ENCODE data around the gene RRP12.

The RRP12 gene

GRCh38 chr10:97360705-97361536 lies 40.2 kb downstream of the RRP12 start:
- TF ChIP-seq CTCF (IDR thresholded peaks at IDR 0.05; ENCODE audit: unreplicated experiment in 3 of 3): no peak
- H3K27ac Mint-ChIP-seq: no peak overlapping the region
- H3K36me3 Mint-ChIP-seq (ENCODE audit: low read depth): peaks cover 38% of the 10 kb centered on the region
- no peak overlapping the region for H3K4me3 Mint-ChIP-seq
- H3K27me3 Mint-ChIP-seq (ENCODE audit: low read depth): no peaks in the 10 kb centered on the region
- H3K9me3 Mint-ChIP-seq: no peaks in the 10 kb centered on the region
- no peaks in the 10 kb centered on the region for H3K4me1 Mint-ChIP-seq

- Mint-ChIP-seq H3K9me3 (no peaks in the 10 kb centered on the region), H3K27ac (no peak overlapping the region), H3K27me3 (ENCODE audit: low read depth) (no peaks in the 10 kb centered on the region), H3K4me1 (no peaks in the 10 kb centered on the region), H3K4me3 (no peak overlapping the region), H3K36me3 (ENCODE audit: low read depth) (peaks cover 34% of the 10 kb centered on the region)
- no peak for TF ChIP-seq CTCF (IDR thresholded peaks at IDR 0.05; ENCODE audit: unreplicated experiment in 3 of 3)
Observed at GRCh38 chr10:97358781-97359180, 42.4 kb downstream of the RRP12 start.

GRCh38 chr10:97358349-97358748 lies 42.8 kb downstream of the RRP12 start:
- Mint-ChIP-seq H3K27ac (no peak overlapping the region), H3K4me3 (no peak overlapping the region), H3K4me1 (no peaks in the 10 kb centered on the region), H3K27me3 (ENCODE audit: low read depth) (no peaks in the 10 kb centered on the region), H3K36me3 (ENCODE audit: low read depth) (peaks cover 34% of the 10 kb centered on the region), H3K9me3 (no peaks in the 10 kb centered on the region)
- no peak for TF ChIP-seq CTCF (IDR thresholded peaks at IDR 0.05; ENCODE audit: unreplicated experiment in 3 of 3)

- Mint-ChIP-seq H3K4me3 (no peak overlapping the region), H3K27me3 (ENCODE audit: low read depth) (no peaks in the 10 kb centered on the region), H3K4me1 (no peaks in the 10 kb centered on the region), H3K9me3 (no peaks in the 10 kb centered on the region), H3K36me3 (ENCODE audit: low read depth) (peaks cover 28% of the 10 kb centered on the region), H3K27ac (no peak overlapping the region)
- TF ChIP-seq CTCF (IDR thresholded peaks at IDR 0.05; ENCODE audit: unreplicated experiment in 3 of 3): no peak
Observed at GRCh38 chr10:97356918-97357317, 44.2 kb downstream of the RRP12 start.

- Mint-ChIP-seq H3K9me3 (no peaks in the 10 kb centered on the region), H3K4me1 (no peaks in the 10 kb centered on the region), H3K27me3 (ENCODE audit: low read depth) (no peaks in the 10 kb centered on the region), H3K27ac (no peak overlapping the region), H3K36me3 (ENCODE audit: low read depth) (peaks cover 28% of the 10 kb centered on the region), H3K4me3 (no peak overlapping the region)
- no peak for TF ChIP-seq CTCF (IDR thresholded peaks at IDR 0.05; ENCODE audit: unreplicated experiment in 3 of 3)
Observed at GRCh38 chr10:97356318-97356914, 44.7 kb downstream of the RRP12 start.

- no peaks in the 10 kb centered on the region for H3K9me3 Mint-ChIP-seq
Observed at GRCh38 chr10:97355571-97355975, 45.6 kb downstream of the RRP12 start.

More at GRCh38 chr10:97355571-97355975, 45.6 kb downstream of the RRP12 start:
- H3K27ac Mint-ChIP-seq: no peak overlapping the region
- H3K4me1 Mint-ChIP-seq: no peaks in the 10 kb centered on the region
- TF ChIP-seq CTCF (IDR thresholded peaks at IDR 0.05; ENCODE audit: unreplicated experiment in 3 of 3): peak; percentile 46 to 55 (median 53)
- no peaks in the 10 kb centered on the region for H3K27me3 Mint-ChIP-seq (ENCODE audit: low read depth)
- no peak overlapping the region for H3K4me3 Mint-ChIP-seq
- peaks cover 28% of the 10 kb centered on the region for H3K36me3 Mint-ChIP-seq (ENCODE audit: low read depth)

Measured in nephron (organoid).